Upper lobe of left lung (tissue), 6 donors: ENCODE results near the gene WDFY3. TPM values are rescaled to one million over a fixed set of nuclear protein-coding genes. Genes with fewer than 3 reads are reported as not detected.
"Not testable (repeated sequence)": the region's sequence is repeated elsewhere in the genome, so short reads cannot be mapped to it uniquely, and the experiment has no call there.

Experiments used
- ATAC-seq, 2 donors: fragments of 200-7000 bp; cut with Tn5 transposase; one replicate each; pipeline ENCODE4 v1.9.1; 2022; ENCODE audit warnings: mild to moderate bottlenecking in 2 of 2, moderate library complexity in 2 of 2; ENCODE audit not compliant: low FRiP score in 2 of 2
- DNase-seq, 2 donors: peaks; one replicate each; pipeline ENCODE4 v3.0.0-alpha.2; 2019 to 2020
- H3K27ac ChIP-seq, 4 donors: fragments of 200-600 bp; sonication (generic); one replicate each; pipeline ENCODE4 v1.5.1; 2016 to 2019
- H3K27me3 ChIP-seq, 4 donors: fragments of 200-600 bp; sonication (generic); one replicate each; pipeline ENCODE4 v1.5.1; 2017 to 2019
- H3K36me3 ChIP-seq, 4 donors: fragments of 200-600 bp; sonication (generic); one replicate each; pipeline ENCODE4 v1.5.1; 2016 to 2019
- H3K4me1 ChIP-seq, 4 donors: fragments of 200-600 bp; sonication (generic); one replicate each; pipeline ENCODE4 v1.5.1; 2018 to 2019
- H3K4me3 ChIP-seq, 4 donors: fragments of 200-600 bp; sonication (generic); one replicate each; pipeline ENCODE4 v1.5.1; 2017 to 2019; ENCODE audit warnings: mild to moderate bottlenecking in 2 of 4, moderate library complexity in 1 of 4
- H3K9me3 ChIP-seq, 4 donors: fragments of 200-600 bp; sonication (generic); one replicate each; pipeline ENCODE4 v1.5.1; 2018 to 2019
- EP300 ChIP-seq, 4 donors: sonication (generic); formaldehyde crosslinking; IDR thresholded peaks; one replicate each; pipeline ENCODE4 v1.5.1; 2017; ENCODE audit warnings: antibody characterized with exemption in 4 of 4, control low read depth in 2 of 4
- POLR2A ChIP-seq, 4 donors: fragments of 450-650 bp; IDR thresholded peaks; one replicate each; pipeline ENCODE4 v1.5.1; 2016 to 2017; ENCODE audit warnings: antibody characterized with exemption in 4 of 4, mild to moderate bottlenecking in 2 of 4
- POLR2AphosphoS5 ChIP-seq, 2 donors: sonication (generic); formaldehyde crosslinking; IDR thresholded peaks; one replicate each; pipeline ENCODE4 v1.5.1; 2017; ENCODE audit warnings: antibody characterized with exemption in 2 of 2
- WGBS, 2 donors: methylation state at CpG; one replicate each; pipeline ENCODE4 v1.1.5; 2017 to 2018; 5-methylcytosine and 5-hydroxymethylcytosine counted together
- total RNA-seq, 6 donors: library from RNA; depleted of rRNA in 4 of 6; stranded (reverse); fragments of >200 nt in 4 of 6; gene quantifications; one replicate each; pipeline versions ENCODE4 v1.1.0 to v1.2.1, GENCODE V29; 2016 to 2021
- TF ChIP-seq, protein P1 (sequence below), 6 experiments: fragments of 450-650 bp in 4 of 6; fragments of 200-600 bp in 2 of 6; sonication (generic) in 2 of 6; IDR thresholded peaks; one replicate each; pipeline ENCODE4 v1.5.1; 2016 to 2019; ENCODE audit warnings: antibody characterized with exemption in 6 of 6
- donor health status: DM: no; HTN: no; CAD: no; lungs with moderate emphysema.
- donor health status: DM: no; HTN: yes; CAD: no; lungs with severe emphysema.

Gene WDFY3
- total RNA-seq, 6 donors from 2014 or later = 52.0 to 159 (median 103) TPM

DNA sequence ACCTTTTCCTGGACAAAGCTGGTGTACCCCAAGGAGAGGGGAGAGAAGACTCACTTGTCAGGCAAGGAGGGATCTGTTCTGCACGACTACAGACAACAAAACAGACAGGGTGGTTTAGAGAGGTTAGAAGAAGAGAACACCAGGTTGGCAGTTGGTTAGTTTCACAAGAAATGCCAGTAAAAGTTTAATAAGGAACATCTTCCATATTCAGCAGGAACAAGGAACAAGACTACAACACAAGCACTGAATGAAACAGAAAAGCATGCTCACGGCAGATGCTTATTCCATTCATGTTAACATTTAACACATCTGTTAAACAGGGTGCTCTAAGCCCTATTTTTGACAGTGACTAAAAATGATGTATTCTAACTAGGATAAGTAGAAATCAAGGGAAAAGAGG is 158.2 kb downstream of the WDFY3 start:
- no peak overlapping the region for H3K4me3 ChIP-seq
- TF ChIP-seq POLR2A (IDR thresholded peaks at IDR 0.05) (no peak), EP300 (IDR thresholded peaks at IDR 0.05) (no peak), POLR2AphosphoS5 (IDR thresholded peaks at IDR 0.05) (no peak)
- TF ChIP-seq, protein P1, sequence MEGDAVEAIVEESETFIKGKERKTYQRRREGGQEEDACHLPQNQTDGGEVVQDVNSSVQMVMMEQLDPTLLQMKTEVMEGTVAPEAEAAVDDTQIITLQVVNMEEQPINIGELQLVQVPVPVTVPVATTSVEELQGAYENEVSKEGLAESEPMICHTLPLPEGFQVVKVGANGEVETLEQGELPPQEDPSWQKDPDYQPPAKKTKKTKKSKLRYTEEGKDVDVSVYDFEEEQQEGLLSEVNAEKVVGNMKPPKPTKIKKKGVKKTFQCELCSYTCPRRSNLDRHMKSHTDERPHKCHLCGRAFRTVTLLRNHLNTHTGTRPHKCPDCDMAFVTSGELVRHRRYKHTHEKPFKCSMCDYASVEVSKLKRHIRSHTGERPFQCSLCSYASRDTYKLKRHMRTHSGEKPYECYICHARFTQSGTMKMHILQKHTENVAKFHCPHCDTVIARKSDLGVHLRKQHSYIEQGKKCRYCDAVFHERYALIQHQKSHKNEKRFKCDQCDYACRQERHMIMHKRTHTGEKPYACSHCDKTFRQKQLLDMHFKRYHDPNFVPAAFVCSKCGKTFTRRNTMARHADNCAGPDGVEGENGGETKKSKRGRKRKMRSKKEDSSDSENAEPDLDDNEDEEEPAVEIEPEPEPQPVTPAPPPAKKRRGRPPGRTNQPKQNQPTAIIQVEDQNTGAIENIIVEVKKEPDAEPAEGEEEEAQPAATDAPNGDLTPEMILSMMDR (IDR thresholded peaks at IDR 0.05) = no peak
- H3K36me3 ChIP-seq = peaks cover 0 to 22% (median 6%) of the 10 kb centered on the region in 4 donors
- no peaks in the 10 kb centered on the region for H3K9me3 ChIP-seq
- WGBS, 2 donors = 85 to 89% methylated on average over 2 of the region's 2 CpGs
- no peaks in the 10 kb centered on the region for H3K27me3 ChIP-seq
- DNase-seq (no peak), ATAC-seq (no peak)
- H3K27ac ChIP-seq = no peak overlapping the region
- H3K4me1 ChIP-seq = no peaks in the 10 kb centered on the region

DNA sequence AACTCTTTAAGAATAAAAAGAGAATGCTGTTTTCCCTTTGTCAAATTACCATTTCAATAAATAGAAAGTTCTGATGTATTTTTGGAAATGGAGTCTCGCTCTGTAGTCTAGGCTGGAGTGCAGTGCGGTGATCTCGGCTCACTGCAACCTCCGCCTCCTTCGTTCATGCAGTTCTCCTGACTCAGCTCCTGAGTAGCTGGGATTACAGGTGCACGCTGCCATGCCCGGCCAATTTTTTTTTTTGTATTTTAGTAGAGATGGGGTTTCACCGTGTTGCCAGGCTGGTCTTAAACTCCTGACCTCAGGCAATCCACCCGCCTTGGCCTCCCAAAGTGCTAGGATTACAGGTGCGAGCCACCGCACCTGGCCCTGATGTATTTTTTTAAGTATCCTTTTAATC is 159.9 kb downstream of the WDFY3 start:
- H3K4me1 ChIP-seq, H3K27me3 ChIP-seq, H3K9me3 ChIP-seq, ATAC-seq, DNase-seq, H3K4me3 ChIP-seq, H3K27ac ChIP-seq: not testable (repeated sequence)
- 97 to 99% methylated on average over 11 of the region's 11 CpGs for WGBS, 2 donors
- H3K36me3 ChIP-seq = peaks cover 0 to 32% (median 8%) of the 10 kb centered on the region in 4 donors

DNA sequence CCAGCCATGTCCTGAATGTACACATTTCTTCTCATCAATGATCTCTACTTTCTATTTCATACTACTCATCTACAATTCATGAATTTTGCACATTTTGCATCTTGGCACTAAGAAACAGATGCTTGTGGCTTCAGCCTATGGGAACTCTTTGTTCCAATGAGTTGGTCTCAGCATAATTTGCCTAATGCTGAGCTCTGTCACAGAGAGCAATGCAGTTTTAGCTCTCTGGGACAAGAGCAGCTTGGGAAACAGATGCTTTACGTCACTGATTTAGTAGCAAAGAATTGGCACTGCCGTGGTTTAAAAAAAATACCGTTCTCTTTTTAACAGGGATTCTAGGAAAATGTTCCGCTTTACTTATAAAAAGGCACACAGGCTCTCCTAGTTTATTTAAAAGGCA is 162.4 kb downstream of the WDFY3 start:
- no peak for ATAC-seq
- no peaks in the 10 kb centered on the region for H3K4me1 ChIP-seq
- H3K9me3 ChIP-seq = no peaks in the 10 kb centered on the region
- H3K36me3 ChIP-seq = peaks cover 0 to 40% (median 7%) of the 10 kb centered on the region in 4 donors
- 88 to 89% methylated on average over 4 of the region's 4 CpGs for WGBS, 2 donors
- DNase-seq = no peak
- TF ChIP-seq EP300 (IDR thresholded peaks at IDR 0.05) = no peak
- no peak for TF ChIP-seq POLR2A (IDR thresholded peaks at IDR 0.05)
- TF ChIP-seq, protein P1 (IDR thresholded peaks at IDR 0.05) = no peak
- TF ChIP-seq POLR2AphosphoS5 (IDR thresholded peaks at IDR 0.05) = no peak
- H3K4me3 ChIP-seq = no peak overlapping the region
- no peak overlapping the region for H3K27ac ChIP-seq
- no peaks in the 10 kb centered on the region for H3K27me3 ChIP-seq

DNA sequence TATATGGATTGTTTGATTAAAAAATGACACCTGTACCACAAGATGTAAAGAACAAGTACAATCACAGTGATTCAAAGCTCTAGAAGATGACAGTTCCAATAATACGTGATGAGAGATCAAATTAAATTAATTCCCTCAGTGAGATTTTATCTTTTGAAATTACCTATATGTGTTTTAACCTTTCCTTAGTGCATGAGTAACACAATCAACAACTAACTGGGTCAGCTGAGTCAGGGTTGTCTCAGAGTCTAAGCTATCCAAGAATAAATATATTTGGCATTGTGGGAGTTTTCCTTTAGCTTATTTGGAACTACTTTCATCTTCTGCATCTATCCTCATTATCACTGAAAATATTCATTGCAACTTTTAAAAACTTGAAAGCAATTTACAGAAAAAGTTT is 162.8 kb downstream of the WDFY3 start:
- peaks cover 0 to 36% (median 5%) of the 10 kb centered on the region in 4 donors for H3K36me3 ChIP-seq
- no peak for TF ChIP-seq POLR2A (IDR thresholded peaks at IDR 0.05)
- TF ChIP-seq EP300 (IDR thresholded peaks at IDR 0.05) = no peak
- TF ChIP-seq, protein P1 (IDR thresholded peaks at IDR 0.05) = no peak
- no peak for TF ChIP-seq POLR2AphosphoS5 (IDR thresholded peaks at IDR 0.05)
- H3K27ac ChIP-seq = no peak overlapping the region
- no peaks in the 10 kb centered on the region for H3K4me1 ChIP-seq
- H3K9me3 ChIP-seq = no peaks in the 10 kb centered on the region
- no peak for ATAC-seq
- 88 to 95% methylated on average over 1 of the region's 1 CpG for WGBS, 2 donors
- no peak for DNase-seq
- H3K27me3 ChIP-seq = no peaks in the 10 kb centered on the region
- no peak overlapping the region for H3K4me3 ChIP-seq

DNA sequence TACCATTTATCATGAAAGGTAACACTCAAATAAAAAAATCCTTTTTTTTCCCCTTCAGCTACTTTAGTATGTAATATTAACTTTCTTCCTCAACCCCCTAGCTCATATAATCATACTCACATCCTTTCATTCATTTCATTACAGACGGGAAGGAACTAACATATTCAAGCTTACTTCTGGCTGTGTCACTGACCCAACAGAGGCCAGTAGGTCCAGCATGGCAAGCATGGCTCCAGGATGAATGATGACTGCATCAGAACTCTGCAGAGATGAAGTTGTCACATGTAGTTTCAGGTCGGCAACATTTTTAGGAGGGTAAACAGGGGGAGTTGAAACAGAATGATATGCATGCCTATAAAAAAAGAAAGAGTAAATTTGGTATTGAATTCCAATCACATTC is 163.4 kb downstream of the WDFY3 start:
- WGBS, 2 donors = 90 to 91% methylated on average over 2 of the region's 2 CpGs
- TF ChIP-seq, protein P1 (IDR thresholded peaks at IDR 0.05) = no peak
- TF ChIP-seq POLR2AphosphoS5 (IDR thresholded peaks at IDR 0.05) (no peak), EP300 (IDR thresholded peaks at IDR 0.05) (no peak), POLR2A (IDR thresholded peaks at IDR 0.05) (no peak)
- Histone ChIP-seq H3K27me3 (no peaks in the 10 kb centered on the region), H3K4me3 (no peak overlapping the region), H3K4me1 (no peaks in the 10 kb centered on the region), H3K9me3 (no peaks in the 10 kb centered on the region), H3K36me3 (peaks cover 0 to 30% (median 5%) of the 10 kb centered on the region in 4 donors), H3K27ac (no peak overlapping the region)
- ATAC-seq (no peak), DNase-seq (no peak)
